ENCODE results near the gene SREK1IP1.
"Not testable (repeated sequence)": the region's sequence is repeated elsewhere in the genome, so short reads cannot be mapped to it uniquely, and the experiment has no call there.

SREK1IP1 gene

DNA sequence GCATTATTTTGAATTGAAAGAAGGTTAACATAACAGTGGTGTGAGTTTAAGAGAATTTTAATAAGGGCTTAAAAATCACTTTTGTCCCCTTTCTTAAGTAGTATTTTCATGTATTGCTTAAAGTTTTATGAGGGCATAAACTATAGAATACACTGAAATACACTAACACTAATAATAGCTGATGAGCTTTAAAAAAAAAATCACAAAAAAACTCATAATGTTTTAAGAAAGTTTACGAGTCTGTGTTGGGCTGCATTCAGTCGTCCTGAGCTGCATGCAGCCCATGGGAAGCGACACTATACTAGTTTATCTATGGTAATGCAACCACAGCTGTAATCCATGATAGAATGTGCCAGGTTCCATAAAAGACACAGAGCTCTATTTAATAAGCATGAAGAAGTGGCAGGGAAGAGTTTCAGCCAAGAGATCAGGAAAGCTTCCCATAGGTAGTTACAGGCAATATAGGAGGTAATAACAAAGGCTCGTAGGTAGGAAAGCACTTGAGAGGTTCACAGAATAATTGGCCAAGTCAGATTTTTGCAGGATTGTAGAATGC is 4.5 kb downstream of the SREK1IP1 start:
- no peak for DNase-seq

DNA sequence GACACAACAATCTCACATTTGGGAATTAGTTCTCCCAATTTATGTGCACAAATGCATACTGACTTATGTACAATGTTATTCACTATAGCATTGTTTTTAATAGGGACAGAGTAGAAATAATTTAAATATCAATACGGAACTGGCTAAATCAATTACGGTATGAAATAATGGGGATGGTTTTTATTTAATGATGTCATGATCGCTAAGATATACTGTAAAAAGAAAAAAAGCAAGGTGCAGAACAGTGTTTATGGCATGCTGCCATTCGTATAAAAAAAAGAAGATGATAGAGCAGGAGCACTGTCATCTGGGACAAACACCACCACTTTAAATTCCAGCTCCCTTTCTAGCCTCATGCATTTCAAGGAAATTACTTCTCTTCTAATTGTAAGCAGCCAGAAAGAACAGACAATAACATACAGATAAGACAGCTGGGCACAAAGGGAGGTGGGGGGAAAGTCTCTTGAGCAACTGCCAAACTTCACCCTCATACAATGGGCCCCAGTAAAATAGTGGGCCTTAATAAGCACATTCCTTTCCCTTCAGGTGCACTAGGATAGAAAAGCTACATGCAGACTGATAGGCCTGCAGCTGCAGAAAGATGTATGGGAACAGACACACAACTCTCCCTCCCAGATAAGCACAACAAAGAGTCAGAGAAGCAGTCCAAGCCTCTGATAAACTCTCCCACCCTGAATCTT is 8.4 kb downstream of the SREK1IP1 start:
- DNase-seq, result peak; percentile 22

DNA sequence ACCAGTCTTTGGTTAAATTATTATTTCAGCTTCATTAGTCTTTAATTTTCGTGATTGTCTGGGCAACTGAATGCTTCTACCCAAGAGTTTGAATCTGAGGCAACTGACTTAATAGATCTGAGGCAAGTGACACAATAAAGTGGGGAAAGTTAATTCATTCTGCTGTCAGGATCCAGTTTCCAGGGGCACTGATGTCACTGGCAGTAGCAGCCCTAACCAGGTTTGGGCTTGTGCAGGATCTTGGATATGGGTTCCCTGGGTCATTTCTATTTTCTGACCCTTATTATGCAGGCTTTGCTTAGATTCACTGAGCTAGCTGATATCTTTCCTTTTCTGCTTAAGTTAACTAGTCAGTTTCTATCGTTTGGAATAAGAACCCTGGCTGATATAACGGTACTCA is 9.6 kb downstream of the SREK1IP1 start:
- DNase-seq, result no peak

DNA sequence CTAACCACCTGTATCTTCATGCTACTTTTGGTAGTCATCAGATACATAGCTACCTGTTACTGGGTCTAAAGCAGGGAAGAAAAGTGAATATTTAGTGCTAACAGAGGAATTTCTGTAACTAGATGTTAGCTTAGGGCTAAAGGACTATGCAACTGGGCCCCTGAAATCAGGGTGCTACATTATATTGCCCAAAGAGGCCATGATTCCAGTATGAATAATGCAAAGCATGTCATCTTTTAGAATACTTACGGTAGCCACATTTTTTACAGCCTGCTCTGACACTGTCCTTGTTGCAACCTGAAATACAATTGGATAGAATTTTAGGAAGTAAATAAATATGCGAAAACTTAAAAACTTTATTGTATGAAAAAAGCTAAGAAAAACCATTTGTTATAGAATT is 14.4 kb downstream of the SREK1IP1 start:
- DNase-seq, result no peak

DNA sequence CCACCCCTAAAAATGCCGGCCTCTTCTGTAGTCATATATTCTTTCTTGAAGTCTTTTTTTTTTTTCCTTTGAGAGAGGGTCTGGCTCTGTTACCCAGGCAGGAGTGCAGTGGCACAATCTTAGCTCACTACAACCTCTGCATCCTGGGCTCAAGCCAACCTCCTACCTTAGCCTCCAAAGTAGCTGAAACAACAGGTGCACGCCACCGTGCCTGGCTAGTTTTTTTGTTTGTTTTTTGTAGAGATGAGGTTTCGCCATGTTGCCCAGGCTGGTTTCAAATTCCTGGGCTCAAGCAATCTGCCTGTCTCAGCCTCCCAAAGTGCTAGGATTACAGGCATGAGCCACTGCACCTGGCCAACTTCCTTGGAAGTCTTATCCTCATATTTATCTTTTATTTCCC is 19.1 kb downstream of the SREK1IP1 start:
- DNase-seq, result no peak

DNA sequence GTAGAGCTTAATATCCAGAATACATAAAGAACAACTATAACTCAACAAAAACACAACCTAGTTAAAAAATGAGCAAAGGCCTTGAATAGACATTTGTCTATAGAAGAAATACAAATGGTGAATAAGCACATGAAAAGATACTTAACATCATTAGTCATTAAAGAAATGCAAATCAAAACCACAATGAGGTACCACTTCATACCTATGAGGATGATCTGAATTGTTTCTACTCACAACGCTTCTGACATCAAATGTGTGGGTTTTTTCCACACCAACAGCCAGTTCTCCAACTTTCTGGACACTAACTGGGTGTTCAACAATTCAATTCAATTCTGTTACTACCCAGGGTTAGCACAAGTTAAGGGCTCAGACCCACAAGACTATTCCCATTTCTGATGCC is 22.0 kb downstream of the SREK1IP1 start:
- no peak for DNase-seq

DNA sequence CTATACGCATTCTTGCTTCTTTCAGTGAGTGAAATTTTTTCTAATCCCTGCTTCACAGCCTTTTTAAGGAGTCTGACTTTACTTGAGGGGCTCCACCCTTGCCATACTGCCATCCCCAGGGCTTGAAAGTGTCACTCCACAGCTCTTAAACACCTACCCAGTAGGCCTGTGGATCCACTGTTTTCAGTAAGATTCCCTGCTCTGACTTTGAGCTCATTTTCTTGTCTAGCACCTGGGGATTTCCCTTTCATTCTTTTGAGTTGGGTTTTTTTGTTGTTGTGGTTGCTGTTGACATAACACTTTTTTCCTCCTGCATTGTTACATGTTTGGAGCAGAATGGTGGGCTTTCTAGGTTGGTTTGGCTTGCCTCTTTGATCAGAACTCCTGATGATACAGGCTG is 23.6 kb downstream of the SREK1IP1 start:
- no peak for DNase-seq

DNA sequence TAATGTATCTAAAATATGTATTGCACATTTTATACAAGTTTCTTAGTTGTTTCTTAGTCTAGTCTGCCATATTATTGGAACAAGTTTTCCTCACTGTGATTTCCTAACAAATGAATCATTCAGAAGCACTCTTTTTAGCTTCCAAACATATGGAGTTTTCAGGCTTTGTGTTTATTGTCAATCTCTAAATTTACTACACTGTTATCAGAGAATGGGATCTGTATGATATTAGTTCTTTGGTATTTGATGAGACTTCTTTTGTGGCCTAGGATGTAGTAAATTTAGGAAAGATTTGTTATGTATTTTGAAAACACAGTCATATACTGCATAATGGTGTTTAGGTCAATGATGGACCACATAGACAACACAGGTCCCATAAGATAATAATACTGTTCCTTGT is 25.7 kb downstream of the SREK1IP1 start:
- DNase-seq, result no peak

DNA sequence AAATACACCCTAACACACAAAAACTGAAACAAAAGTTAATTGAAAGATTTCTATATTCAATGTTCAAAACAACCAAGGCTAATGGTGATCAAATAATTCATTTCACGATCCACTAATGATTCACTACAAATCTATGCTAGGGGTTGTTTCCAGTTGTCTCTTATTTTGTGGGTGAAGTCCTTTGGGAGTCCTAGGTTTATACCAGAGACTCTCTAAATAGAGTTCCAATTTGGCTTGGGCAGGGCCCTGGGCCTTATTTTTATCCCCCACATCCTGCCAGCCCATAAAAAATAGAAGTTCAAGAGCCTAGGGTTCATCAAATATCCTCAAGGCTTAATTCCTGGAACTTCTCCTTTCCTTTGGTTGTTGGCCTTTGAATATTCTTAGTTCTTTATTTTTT is 26.1 kb downstream of the SREK1IP1 start:
- DNase-seq, result no peak

DNA sequence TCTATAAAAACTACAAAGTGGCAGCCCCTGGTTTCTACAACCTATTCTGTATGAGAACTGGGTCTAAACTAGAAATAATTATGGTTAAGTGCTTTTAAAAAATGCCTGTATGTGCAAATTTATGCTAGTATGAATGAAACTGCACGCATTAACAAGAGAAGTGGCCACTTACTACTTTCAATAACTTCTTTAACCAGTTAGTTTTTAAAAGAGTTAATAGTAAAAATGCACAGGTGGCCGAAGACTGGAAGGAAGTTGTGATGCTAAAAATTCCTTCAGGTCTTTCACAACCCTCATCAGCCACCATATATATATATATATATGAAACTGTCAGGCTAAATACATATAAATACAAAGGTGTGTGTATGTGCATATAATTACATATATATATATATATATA is 41.3 kb downstream of the SREK1IP1 start:
- no peak for DNase-seq

DNA sequence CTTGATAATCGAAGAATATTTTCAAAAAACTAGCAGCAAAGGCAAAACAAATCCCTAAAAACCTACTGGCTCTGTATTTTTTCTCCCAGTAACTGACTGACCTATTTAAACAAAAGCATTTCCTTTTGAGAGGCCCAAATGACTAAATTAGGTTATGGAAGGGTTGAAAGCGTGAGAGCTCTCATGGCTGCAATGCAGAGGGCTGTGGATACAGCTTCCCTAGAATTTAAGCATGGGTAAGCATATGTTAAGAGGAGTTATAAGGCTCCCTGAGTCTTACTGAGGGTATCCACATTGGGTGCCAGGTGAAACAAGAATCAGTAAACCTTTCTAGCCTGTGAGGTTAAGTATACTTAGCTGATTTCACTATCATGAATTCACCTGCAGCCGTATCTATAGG is 45.9 kb downstream of the SREK1IP1 start:
- no peak for DNase-seq

DNA sequence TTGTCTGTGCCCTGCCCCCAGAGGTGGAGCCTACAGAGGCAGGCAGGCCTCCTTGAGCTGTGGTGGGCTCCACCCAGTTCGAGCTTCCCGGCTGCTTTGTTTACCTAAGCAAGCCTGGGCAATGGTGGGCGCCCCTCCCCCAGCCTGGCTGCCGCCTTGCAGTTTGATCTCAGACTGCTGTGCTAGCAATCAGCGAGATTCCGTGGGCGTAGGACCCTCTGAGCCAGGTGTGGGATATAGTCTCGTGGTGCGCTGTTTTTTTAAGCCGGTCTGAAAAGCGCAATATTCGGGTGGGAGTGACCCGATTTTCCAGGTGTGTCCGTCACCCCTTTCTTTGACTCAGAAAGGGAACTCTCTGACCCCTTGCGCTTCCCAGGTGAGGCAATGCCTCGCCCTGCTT is 54.0 kb downstream of the SREK1IP1 start:
- DNase-seq, result not testable (repeated sequence)

DNA sequence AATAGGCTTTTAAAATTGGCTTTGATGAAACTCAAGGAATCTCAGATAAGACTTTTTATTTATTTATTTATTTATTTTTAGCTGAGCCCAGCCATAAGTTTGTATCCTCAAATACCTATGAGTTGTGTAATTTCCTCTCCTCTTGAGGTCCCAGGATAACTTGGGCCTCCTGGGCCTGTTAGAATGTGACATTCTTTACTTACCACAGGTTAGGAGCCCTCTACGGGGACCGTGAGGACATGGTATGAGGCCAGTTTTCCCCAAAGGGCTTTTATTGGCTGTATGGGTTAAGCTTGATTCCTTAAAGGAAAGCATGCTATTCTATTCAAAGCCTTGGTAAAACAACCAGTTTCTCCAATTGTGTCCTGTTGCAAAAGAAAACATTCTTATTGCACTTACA is 61.3 kb downstream of the SREK1IP1 start:
- DNase-seq, result no peak

DNA sequence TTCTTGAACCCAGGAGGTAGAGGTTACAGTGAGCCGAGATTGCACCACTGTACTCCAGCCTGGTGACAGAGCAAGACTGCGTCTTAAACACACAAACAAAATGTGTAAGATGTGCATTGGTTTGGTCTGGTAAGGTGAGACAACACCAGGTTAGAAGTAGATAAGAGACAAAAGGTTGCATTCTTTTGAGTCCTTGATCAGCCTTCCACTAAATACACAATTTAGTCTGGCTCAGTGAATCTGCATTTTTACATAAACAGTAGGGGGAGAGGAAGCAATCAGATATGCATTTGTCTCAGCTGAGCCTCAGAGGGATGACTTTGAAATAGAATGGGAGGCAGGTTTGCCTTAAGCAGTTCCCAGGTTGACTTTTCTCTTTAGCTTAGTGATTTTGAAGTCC is 62.4 kb downstream of the SREK1IP1 start:
- not testable (repeated sequence) for DNase-seq

DNA sequence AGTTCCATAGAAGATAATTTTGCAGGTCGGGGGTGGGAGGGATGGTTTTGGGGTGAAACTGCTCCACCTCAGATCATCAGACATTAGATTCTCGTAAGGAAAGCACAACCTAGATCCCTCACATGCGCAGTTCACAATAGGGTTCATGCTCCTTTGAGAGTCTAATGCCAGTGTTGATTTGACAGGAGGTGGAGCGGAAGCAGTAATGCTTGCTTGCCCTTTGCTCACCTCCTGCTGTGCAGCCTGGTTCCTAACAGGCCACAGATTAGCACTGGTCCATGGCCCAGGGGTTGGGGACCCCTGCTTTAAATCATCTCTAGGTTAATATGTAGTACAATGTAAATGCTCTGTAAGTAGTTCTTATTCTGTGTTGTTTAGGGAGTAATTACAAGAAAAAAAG is 67.7 kb downstream of the SREK1IP1 start:
- no peak for DNase-seq

DNA sequence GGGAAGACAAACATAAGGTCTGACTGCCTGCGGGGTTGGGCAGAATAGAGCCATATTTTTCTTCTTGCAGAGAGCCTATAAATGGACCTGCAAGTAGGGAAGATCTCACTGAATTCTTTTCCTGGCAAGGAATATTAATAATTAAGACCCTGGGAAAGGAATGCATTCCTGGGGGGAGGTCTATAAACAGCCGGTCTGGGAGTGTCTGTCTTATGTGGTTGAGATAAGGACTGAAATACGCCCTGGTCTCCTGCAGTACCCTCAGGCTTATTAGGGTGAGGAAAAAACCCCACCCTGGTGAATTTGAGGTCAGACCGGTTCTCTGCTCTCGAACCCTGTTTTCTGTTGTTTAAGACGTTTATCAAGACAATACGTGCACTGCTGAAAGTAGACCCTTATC is 72.1 kb downstream of the SREK1IP1 start:
- not testable (repeated sequence) for DNase-seq

DNA sequence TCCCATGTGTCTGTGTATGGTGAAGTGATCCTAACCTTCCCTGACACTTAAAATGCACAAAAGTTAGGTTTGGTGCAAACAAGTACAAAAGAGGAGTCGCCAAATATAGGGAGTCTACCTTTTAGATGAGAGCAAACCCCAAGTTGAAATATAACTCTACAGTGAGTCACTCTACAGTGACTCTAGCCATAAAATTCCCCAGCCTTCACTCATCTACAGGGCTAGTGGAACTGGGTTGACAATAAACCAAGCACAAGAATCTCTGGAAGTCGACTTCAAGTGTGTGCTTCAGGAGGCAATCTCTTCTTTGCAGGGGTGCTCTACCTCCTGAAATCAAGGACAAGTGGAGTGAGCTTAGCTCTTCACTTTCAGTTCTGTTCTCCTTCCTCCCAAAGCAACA is 74.9 kb downstream of the SREK1IP1 start:
- DNase-seq, result no peak

DNA sequence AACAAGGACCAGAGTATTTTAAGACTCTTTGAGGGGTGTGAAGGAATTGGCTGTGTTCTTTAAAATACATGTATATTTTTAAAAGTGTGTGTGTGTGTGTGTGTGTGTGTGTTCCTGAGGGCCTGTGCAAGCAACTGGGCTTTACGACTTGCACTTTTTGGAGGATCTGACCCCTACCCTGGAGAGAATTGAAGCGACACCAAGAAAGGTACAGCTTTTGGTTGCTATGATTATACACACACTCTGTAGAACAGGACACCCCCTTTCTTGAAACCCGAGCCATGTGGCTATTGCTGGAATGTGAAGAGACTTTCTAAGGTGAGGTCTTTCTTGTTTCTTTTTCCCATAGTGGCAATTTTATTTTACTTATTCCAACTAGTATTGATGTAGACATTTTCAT is 77.2 kb downstream of the SREK1IP1 start:
- DNase-seq, result no peak

DNA sequence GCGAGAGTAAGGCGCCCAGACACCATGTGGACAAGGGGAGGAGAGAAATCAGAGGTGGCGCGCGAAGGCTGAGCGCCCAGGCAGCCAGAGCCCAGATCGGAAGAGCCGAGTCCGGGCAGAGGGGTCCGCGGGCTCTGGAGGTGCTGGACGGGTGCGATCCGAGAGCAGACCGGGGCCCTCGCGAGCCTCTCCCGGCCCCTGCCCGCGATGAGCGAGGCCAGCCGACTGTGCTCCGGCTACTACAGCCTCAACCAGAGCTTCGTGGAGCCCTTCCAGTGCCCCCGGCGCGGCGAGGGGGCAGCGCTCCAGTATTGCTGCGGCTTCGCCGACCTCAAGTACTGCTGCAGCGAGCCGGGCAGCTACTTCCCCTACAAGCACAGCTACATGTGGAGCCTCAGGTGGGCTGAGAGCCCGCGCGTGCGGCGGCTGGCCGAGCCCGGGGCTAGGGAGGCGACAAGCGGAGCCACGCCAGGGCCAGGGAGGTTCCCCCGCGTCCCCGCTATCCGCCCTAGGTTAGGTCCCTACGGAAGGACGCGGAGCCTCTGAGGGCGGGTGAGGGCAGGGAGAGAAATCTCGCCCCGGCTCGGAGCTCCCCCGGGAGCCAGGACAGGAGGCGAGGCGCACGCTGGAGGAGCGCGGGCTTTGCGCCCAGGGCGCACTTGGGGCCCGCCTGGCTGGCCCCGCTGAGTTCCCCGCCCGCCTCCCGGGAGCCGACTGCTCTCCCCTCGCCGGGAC is 77.9 kb downstream of the SREK1IP1 start, which contains the start of gene SHISAL2B:
SHISAL2B (plus strand) TSS at position 87 of the 735 bp plus-strand sequence; CDS start at position 208, 121 bp downstream.
- DNase-seq, result peak; percentile 83

DNA sequence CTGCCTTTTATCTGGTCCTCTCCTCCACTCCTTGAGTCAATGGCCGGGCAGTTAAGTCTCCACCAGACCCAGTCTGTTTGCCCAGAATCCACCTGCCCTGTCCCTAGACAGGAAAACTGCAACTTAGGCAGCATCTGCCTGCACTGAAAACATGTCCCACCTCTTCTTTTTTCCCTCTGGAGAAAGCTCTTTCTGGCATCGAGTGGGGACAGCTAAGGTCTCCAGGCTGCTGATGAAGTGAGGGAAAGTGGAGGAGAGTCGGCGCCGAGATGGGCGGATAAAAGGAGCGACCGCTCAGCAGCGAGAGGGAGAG is 78.4 kb downstream of the SREK1IP1 start:
- no peak for DNase-seq

DNA sequence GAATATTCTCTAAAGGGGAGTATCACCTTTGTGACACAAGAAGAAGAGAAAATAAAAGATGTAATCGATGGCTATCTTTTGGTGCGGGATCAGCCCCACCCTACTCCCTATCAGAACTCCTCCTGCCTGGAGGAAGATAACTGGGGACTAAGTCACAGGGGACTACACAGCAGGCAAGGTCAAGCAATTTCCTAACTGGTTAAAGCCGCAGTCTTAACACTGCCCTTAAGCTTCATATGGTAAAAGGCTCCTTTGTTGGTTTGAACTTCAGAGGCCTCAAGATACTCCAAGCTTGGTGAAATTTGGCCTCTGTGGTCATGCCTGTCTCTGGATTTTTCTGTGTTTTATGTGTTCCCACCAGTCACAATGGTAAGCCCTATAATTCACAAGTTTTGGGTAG is 79.5 kb downstream of the SREK1IP1 start:
- DNase-seq, result no peak

DNA sequence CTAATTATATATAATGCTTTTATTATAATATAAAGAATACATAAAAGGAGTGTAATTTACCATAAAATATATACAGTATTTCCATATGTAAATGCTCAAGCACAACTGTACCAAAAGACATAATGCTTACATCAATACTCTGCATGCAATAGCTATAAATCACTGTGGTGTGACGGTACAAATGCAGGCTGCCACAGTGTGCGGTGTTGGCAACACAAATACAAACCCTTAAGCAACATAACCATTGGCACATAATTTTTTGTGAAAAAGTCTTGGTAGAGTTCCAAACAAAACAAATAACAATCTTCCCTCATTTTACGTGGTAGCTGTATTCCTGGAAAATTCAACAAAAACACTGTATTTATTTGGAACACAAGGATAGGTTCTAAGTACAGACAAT is 80.1 kb downstream of the SREK1IP1 start:
- DNase-seq, result no peak

DNA sequence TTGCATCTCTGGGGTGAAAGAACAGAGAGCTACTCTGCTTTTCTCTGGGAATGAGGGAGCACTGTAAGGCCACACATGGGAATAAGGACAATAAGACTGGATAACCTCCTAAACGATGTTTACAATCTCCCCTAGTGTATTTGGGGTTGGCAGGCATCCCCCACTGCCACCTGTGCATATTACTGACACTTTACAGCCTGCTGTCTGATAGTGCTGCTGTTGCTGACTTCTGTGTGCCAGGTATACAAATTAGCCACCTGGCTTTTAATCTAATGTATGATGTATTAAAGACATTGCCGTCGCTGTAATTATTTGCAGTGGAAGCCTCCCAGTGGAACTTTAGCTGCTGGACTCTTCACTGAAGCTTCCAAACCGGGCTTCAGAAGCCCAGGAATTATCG is 82.6 kb downstream of the SREK1IP1 start:
- no peak for DNase-seq

DNA sequence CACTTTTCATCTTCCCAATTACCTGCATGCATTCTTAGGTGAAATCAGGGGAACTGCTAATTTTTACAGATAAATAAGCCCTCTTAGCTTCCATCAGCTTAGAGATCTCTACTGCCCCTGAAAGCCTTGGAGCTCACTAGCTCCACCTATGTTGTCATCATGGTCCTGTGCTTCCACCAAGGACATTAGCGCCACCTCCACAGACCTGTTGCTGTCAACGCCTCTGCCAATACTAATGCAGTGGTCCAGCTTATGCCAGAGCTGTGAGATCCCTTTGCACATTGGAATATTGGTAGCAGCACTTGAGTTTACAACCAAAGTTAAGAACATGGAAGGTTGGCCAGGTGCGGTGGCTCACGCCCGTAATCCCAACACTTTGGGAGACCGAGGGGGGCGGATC is 85.9 kb downstream of the SREK1IP1 start:
- DNase-seq, result no peak

DNA sequence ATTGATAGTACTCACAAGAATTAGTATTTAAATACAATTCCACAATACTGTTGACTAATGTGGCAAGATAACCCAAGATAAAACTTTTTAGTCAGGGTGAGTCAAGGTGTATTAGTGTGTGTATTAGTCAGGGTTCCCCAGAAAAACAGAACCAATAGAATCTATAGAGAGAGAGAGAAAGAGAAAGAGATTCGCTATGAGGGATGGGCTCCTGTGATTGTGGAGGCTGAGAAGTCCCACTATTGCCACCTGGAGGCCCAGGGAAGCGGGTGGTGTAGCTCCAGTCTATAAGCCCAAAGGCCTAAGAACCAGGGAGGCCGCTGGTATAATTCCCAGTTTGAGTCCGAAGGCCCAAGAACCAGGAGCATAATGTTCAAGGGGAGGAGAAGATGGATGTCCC is 88.2 kb downstream of the SREK1IP1 start:
- no peak for DNase-seq

Measured in retina (tissue), 1 donor.